Suprapubic skin (tissue), 4 donors: ENCODE data around the gene TTL.

Source experiments
- EP300 ChIP-seq: sonication (generic); formaldehyde crosslinking; IDR thresholded peaks from one replicate; pipeline ENCODE4 v1.6.1; 2017; ENCODE audit warnings: antibody characterized with exemption
- POLR2A ChIP-seq, 2 donors: fragments of 450-650 bp; IDR thresholded peaks; one replicate each; pipeline ENCODE4 v1.6.1; 2017; ENCODE audit warnings: antibody characterized with exemption in 2 of 2, mild to moderate bottlenecking in 2 of 2, moderate library complexity in 2 of 2
- POLR2AphosphoS5 ChIP-seq, 3 donors: sonication (generic); formaldehyde crosslinking; IDR thresholded peaks; one replicate each; pipeline ENCODE4 v1.6.1; 2017; ENCODE audit warnings: antibody characterized with exemption in 3 of 3
- TF ChIP-seq, protein P1 (sequence below), 2 donors: fragments of 200-600 bp in 1 of 2; fragments of 450-650 bp in 1 of 2; sonication (generic) in 1 of 2; IDR thresholded peaks; one replicate each; pipeline ENCODE4 v1.5.1; 2016 to 2019; ENCODE audit warnings: antibody characterized with exemption in 2 of 2, mild to moderate bottlenecking in 1 of 2, moderate library complexity in 1 of 2

DNA sequence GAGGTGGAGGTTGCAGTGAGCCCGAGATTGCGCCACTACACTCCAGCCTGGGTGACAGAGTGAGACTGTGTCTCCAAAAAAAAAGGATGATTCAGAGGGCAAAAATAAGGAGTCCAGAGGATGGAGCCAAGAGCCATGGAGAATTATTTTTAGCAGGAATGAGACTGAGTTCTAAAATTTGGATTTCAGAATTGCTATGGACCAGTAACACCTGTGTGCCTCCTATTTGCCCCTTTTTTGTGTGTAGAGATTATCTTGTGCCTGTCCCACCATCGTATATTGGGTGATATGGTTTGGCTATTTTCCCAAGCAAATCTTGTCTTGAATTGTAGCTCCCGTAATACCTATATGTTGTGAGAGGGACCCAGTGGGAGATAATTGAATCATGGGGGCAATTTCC, 32.1 kb upstream of the TTL start:
- TF ChIP-seq, protein P1, sequence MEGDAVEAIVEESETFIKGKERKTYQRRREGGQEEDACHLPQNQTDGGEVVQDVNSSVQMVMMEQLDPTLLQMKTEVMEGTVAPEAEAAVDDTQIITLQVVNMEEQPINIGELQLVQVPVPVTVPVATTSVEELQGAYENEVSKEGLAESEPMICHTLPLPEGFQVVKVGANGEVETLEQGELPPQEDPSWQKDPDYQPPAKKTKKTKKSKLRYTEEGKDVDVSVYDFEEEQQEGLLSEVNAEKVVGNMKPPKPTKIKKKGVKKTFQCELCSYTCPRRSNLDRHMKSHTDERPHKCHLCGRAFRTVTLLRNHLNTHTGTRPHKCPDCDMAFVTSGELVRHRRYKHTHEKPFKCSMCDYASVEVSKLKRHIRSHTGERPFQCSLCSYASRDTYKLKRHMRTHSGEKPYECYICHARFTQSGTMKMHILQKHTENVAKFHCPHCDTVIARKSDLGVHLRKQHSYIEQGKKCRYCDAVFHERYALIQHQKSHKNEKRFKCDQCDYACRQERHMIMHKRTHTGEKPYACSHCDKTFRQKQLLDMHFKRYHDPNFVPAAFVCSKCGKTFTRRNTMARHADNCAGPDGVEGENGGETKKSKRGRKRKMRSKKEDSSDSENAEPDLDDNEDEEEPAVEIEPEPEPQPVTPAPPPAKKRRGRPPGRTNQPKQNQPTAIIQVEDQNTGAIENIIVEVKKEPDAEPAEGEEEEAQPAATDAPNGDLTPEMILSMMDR (IDR thresholded peaks at IDR 0.05), result no peak
- TF ChIP-seq POLR2A (IDR thresholded peaks at IDR 0.05) (no peak), POLR2AphosphoS5 (IDR thresholded peaks at IDR 0.05) (no peak), EP300 (no peak)
